Gastrocnemius medialis (tissue), 4 donors: Measurements from ENCODE around the gene R3HDM2.

Source experiments
- POLR2A ChIP-seq, 2 donors: fragments of 450-650 bp; IDR thresholded peaks; one replicate each; pipeline ENCODE4 v1.6.1; 2017; ENCODE audit warnings: antibody characterized with exemption in 2 of 2, mild to moderate bottlenecking in 2 of 2, moderate library complexity in 2 of 2
- TF ChIP-seq, protein P1 (sequence below), 5 experiments: fragments of 450-650 bp in 3 of 5; fragments of 200-600 bp in 2 of 5; sonication (generic) in 2 of 5; IDR thresholded peaks in 4 of 5; conservative IDR thresholded peaks in 1 of 5; 1 replicate in 4 of 5; 2 replicates in 1 of 5; pipeline ENCODE4 v1.5.1; 2016 to 2019; ENCODE audit warnings: antibody characterized with exemption in 5 of 5, mild to moderate bottlenecking in 3 of 5, moderate library complexity in 3 of 5

DNA sequence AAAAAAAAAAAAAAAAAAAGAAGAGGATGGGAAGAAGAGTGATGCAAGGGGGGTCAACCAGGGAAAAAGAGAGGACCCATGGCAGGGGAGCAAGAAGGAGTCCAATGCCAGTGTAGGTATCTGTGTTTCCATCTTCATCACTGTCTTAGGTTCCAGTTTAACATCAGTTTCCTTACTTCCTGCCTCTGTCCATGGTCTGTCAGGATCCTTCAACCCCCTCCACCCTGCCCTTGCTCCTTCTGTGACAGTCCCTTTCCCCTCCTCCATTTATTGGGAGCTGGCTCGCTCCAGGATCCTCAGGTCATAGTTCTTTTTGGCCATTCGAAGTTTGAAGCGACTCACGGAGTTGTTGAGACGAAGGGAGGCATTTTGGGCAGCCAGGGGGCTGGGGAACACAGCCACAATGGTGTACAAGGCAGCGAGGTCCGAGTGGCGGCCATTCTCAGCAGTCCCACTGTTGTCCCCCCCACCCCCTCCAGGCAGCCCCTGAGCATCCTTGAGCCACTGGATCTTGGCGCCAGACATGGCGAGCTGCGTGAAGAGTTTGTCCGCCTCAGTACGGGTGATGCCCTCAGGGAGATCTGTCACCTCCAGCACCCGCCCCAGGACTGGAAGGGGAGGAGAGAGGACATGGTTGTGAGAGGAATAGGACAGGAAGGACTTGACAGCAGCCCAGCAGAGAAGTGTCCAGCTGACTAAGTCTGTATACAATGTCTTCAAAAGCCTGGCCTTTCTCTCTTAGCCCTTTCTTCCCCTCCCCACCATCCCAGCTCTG is 176.2 kb downstream of the R3HDM2 start:
- TF ChIP-seq, protein P1, sequence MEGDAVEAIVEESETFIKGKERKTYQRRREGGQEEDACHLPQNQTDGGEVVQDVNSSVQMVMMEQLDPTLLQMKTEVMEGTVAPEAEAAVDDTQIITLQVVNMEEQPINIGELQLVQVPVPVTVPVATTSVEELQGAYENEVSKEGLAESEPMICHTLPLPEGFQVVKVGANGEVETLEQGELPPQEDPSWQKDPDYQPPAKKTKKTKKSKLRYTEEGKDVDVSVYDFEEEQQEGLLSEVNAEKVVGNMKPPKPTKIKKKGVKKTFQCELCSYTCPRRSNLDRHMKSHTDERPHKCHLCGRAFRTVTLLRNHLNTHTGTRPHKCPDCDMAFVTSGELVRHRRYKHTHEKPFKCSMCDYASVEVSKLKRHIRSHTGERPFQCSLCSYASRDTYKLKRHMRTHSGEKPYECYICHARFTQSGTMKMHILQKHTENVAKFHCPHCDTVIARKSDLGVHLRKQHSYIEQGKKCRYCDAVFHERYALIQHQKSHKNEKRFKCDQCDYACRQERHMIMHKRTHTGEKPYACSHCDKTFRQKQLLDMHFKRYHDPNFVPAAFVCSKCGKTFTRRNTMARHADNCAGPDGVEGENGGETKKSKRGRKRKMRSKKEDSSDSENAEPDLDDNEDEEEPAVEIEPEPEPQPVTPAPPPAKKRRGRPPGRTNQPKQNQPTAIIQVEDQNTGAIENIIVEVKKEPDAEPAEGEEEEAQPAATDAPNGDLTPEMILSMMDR (IDR thresholded peaks at IDR 0.05 in 4 of 5, conservative IDR thresholded peaks at IDR 0.05 in 1 of 5) = no peak
- no peak for TF ChIP-seq POLR2A (IDR thresholded peaks at IDR 0.05)
